GM12874 (cell line): ENCODE measurements around the gene MPZL2.
A peak's percentile ranks its signal among the peaks of the same experiment; 100 is the strongest.

Source experiments
- CTCF ChIP-seq: IDR thresholded peaks from 2 replicates; pipeline ENCODE4 v1.5.1; 2011; ENCODE audit warnings: low read depth, mild to moderate bottlenecking, control low read depth, low read length, moderate library complexity; ENCODE audit not compliant: insufficient read depth

Gene MPZL2

GRCh38 chr11:118305726-118306125, 41.6 kb upstream of the MPZL2 start:
- no peak for TF ChIP-seq CTCF

- no peak for TF ChIP-seq CTCF
Measured at GRCh38 chr11:118304568-118305248, 40.6 kb upstream of the MPZL2 start, which contains the start of gene CD3E. CD3E (plus strand) TSS chr11:118304730; CDS start chr11:118304953, 223 bp downstream.

GRCh38 chr11:118304227-118304567, 40.1 kb upstream of the MPZL2 start:
- TF ChIP-seq CTCF, result no peak

- TF ChIP-seq CTCF, result no peak
Measured at GRCh38 chr11:118301600-118302195, 37.6 kb upstream of the MPZL2 start.

- peak; percentile 52 for TF ChIP-seq CTCF
Measured at GRCh38 chr11:118295815-118296454, 31.8 kb upstream of the MPZL2 start.

GRCh38 chr11:118295199-118295598, 31.1 kb upstream of the MPZL2 start:
- no peak for TF ChIP-seq CTCF

GRCh38 chr11:118294053-118294452, 30.0 kb upstream of the MPZL2 start:
- TF ChIP-seq CTCF, result no peak
